ENCODE results near the gene NEDD1.

NEDD1 gene

GRCh38 chr12:96906849-96907670 is at the start of gene NEDD1:
Gene NEDD1 (plus strand): TSS chr12:96907257. CDS start chr12:96909760, 2,503 bp downstream.
- peak; percentile 90 for DNase-seq

GRCh38 chr12:96858162-96858561 is 48.9 kb upstream of the NEDD1 start:
- DNase-seq, result no peak

GRCh38 chr12:96861656-96862055 is 45.4 kb upstream of the NEDD1 start:
- no peak for DNase-seq

GRCh38 chr12:96862326-96862725 is 44.7 kb upstream of the NEDD1 start:
- no peak for DNase-seq

- DNase-seq, result no peak
These were observed 42.7 kb upstream of the NEDD1 start for GRCh38 chr12:96864335-96864734.

- DNase-seq, result no peak
These were observed 40.1 kb upstream of the NEDD1 start for GRCh38 chr12:96866801-96867590.

- DNase-seq, result no peak
These were observed 36.1 kb upstream of the NEDD1 start for GRCh38 chr12:96870946-96871345.

- no peak for DNase-seq
These were observed 34.1 kb upstream of the NEDD1 start for GRCh38 chr12:96872961-96873360.

GRCh38 chr12:96874211-96874610 is 32.8 kb upstream of the NEDD1 start:
- DNase-seq, result no peak

GRCh38 chr12:96876966-96877365 is 30.1 kb upstream of the NEDD1 start:
- no peak for DNase-seq

- DNase-seq, result no peak
These were observed 28.4 kb upstream of the NEDD1 start for GRCh38 chr12:96878704-96879103.

- DNase-seq, result no peak
These were observed 27.8 kb upstream of the NEDD1 start for GRCh38 chr12:96879301-96879700.

GRCh38 chr12:96880220-96880619 is 26.8 kb upstream of the NEDD1 start:
- DNase-seq, result no peak

GRCh38 chr12:96881608-96882007 is 25.4 kb upstream of the NEDD1 start:
- no peak for DNase-seq

GRCh38 chr12:96882862-96883261 is 24.2 kb upstream of the NEDD1 start:
- no peak for DNase-seq

- DNase-seq, result no peak
These were observed 23.5 kb upstream of the NEDD1 start for GRCh38 chr12:96883571-96883970.

- DNase-seq, result no peak
These were observed 19.9 kb upstream of the NEDD1 start for GRCh38 chr12:96886998-96887677.

- peak; percentile 7 for DNase-seq
These were observed 17.7 kb upstream of the NEDD1 start for GRCh38 chr12:96889273-96889933.

GRCh38 chr12:96890331-96890730 is 16.7 kb upstream of the NEDD1 start:
- DNase-seq, result no peak

- no peak for DNase-seq
These were observed 15.0 kb upstream of the NEDD1 start for GRCh38 chr12:96892104-96892503.

- no peak for DNase-seq
These were observed 9.6 kb upstream of the NEDD1 start for GRCh38 chr12:96897421-96897820.

GRCh38 chr12:96901175-96901574 is 5.9 kb upstream of the NEDD1 start:
- no peak for DNase-seq

GRCh38 chr12:96902076-96902475 is 5.0 kb upstream of the NEDD1 start:
- DNase-seq, result no peak

Data from NCI-H146 (cell line).